H1 (cell line): ENCODE data around the gene RRP9. TPM values are rescaled to one million over a fixed set of nuclear protein-coding genes. Genes with fewer than 3 reads are reported as not detected.

Experiments
- ASH2L ChIP-seq: fragments of 200-600, 300-600 bp; sonication (generic); IDR thresholded peaks from one replicate; pipeline ENCODE4 v1.7.1; 2017; ENCODE audit warnings: low read length
- CHD1 ChIP-seq: IDR thresholded peaks from 2 replicates; pipeline ENCODE4 v1.6.1; 2012; ENCODE audit warnings: low read depth, low read length, improper control_type of control experiment
- FOSL1 ChIP-seq: IDR thresholded peaks from 2 replicates; pipeline ENCODE4 v1.6.1; 2011; ENCODE audit warnings: mild to moderate bottlenecking, low read depth, low read length, moderate library complexity; ENCODE audit not compliant: insufficient read depth
- HDAC2 ChIP-seq, 2 experiments: fragments of 300-600 bp in 1 of 2; sonication (generic) in 1 of 2; IDR thresholded peaks; 2 replicates each; pipeline ENCODE4 v1.6.1; 2011 to 2012; ENCODE audit warnings: low read depth in 2 of 2, low read length in 2 of 2, mild to moderate bottlenecking in 2 of 2, moderate library complexity in 2 of 2, borderline replicate concordance in 1 of 2, inconsistent platforms in 1 of 2
- NANOG ChIP-seq: IDR thresholded peaks from 2 replicates; pipeline ENCODE4 v1.6.1; 2011; ENCODE audit warnings: low read length, low read depth, mild to moderate bottlenecking, inconsistent platforms; ENCODE audit not compliant: insufficient read depth, poor library complexity, severe bottlenecking
- SIN3A ChIP-seq, 2 experiments: IDR thresholded peaks in 1 of 2; conservative IDR thresholded peaks in 1 of 2; 2 replicates each; pipeline ENCODE4 v1.6.1; 2011 to 2012; ENCODE audit warnings: low read length in 2 of 2, improper control_type of control experiment in 1 of 2, low read depth in 1 of 2, mild to moderate bottlenecking in 1 of 2
- TEAD4 ChIP-seq: IDR thresholded peaks from 2 replicates; pipeline ENCODE4 v1.6.1; 2012; ENCODE audit warnings: low read depth, low read length, inconsistent platforms, mixed read lengths
- polyA plus RNA-seq, 7 experiments: library from polyadenylated mRNA; depleted of rRNA in 3 of 7; stranded (reverse) in 5 of 7; unstranded in 2 of 7; fragments of >200 nt in 5 of 7; fragments of 200-250 nt in 2 of 7; gene quantifications; 1 replicate in 5 of 7; 2 replicates in 1 of 7; 4 replicates in 1 of 7; pipeline versions ENCODE4 v1.2.1 to v1.2.3, GENCODE V29; 2011 to 2013; ENCODE audit warnings: missing spikeins in 2 of 7, mixed read lengths in 2 of 7
- total RNA-seq: library from RNA; stranded (reverse); fragmentation: NEBNext Ultra II Directional; extraction: Animal tissue kit (Norgen Biotek cat#: 25700); gene quantifications from 2 replicates; pipeline ENCODE4 v1.2.1, GENCODE V29; 2021

Gene RRP9
- total and polyA plus RNA-seq, 2 of the 8 experiments (the other 6 are each of a cell fraction or from before 2014, with no cell fraction given), result 55.6 to 68.9 TPM

- TF ChIP-seq TEAD4, result no peak
- TF ChIP-seq HDAC2 (IDR thresholded peaks at IDR 0.05; ENCODE audit: borderline replicate concordance in 1 of 2, low read depth in 2 of 2, low read length in 2 of 2), result no peak
- no peak for TF ChIP-seq NANOG
- TF ChIP-seq SIN3A (conservative IDR thresholded peaks at IDR 0.05 in 1 of 2, IDR thresholded peaks at IDR 0.05 in 1 of 2; ENCODE audit: low read depth in 1 of 2, low read length in 2 of 2), result no peak
- no peak for TF ChIP-seq CHD1
- TF ChIP-seq FOSL1, result no peak
- no peak for TF ChIP-seq ASH2L
These were observed 43.4 kb upstream of the RRP9 start (continued) for GRCh38 chr3:51985063-51985462.
